HG03558 (cell line): ENCODE results near the gene NSD2.

Experiments
- ATAC-seq: cut with Tn5 transposase; IDR thresholded peaks from one replicate; pipeline ENCODE4 v1.9.1; 2021; ENCODE audit warnings: moderate number of reproducible peaks; ENCODE audit not compliant: unreplicated experiment; ENCODE audit errors: extremely low read depth

NSD2 gene

GRCh38 chr4:1964443-1964842 is 93.2 kb downstream of the NSD2 start:
- ATAC-seq = no peak

GRCh38 chr4:1964971-1965370 is 93.8 kb downstream of the NSD2 start:
- ATAC-seq = no peak

GRCh38 chr4:1967512-1968149 is 96.4 kb downstream of the NSD2 start:
- ATAC-seq = no peak

- ATAC-seq = no peak
These were observed 97.6 kb downstream of the NSD2 start for GRCh38 chr4:1968686-1969295.

- no peak for ATAC-seq
These were observed 98.9 kb downstream of the NSD2 start for GRCh38 chr4:1969928-1970723.

- ATAC-seq = no peak
These were observed 99.7 kb downstream of the NSD2 start for GRCh38 chr4:1970926-1971325.

- ATAC-seq = no peak
These were observed 100.4 kb downstream of the NSD2 start for GRCh38 chr4:1971456-1972200.

GRCh38 chr4:1972414-1972813 is 101.2 kb downstream of the NSD2 start:
- ATAC-seq = no peak

- ATAC-seq = no peak
These were observed 102.0 kb downstream of the NSD2 start for GRCh38 chr4:1973218-1973617.

- ATAC-seq = no peak
These were observed 102.5 kb downstream of the NSD2 start for GRCh38 chr4:1973661-1974060.

- no peak for ATAC-seq
These were observed 103.6 kb downstream of the NSD2 start for GRCh38 chr4:1974840-1975239.

GRCh38 chr4:1975391-1975801 is 104.2 kb downstream of the NSD2 start:
- no peak for ATAC-seq

- ATAC-seq = no peak
These were observed 104.7 kb downstream of the NSD2 start for GRCh38 chr4:1975880-1976279.

GRCh38 chr4:1976416-1977352 is 105.5 kb downstream of the NSD2 start:
- no peak for ATAC-seq

- ATAC-seq = no peak
These were observed 107.0 kb downstream of the NSD2 start for GRCh38 chr4:1978226-1978625.

GRCh38 chr4:1978741-1979476 is 107.7 kb downstream of the NSD2 start:
- no peak for ATAC-seq

GRCh38 chr4:1979477-1980196 is 108.4 kb downstream of the NSD2 start:
- no peak for ATAC-seq

GRCh38 chr4:1980561-1981041 is 109.4 kb downstream of the NSD2 start:
- ATAC-seq = no peak
